C4-2B (cell line): ENCODE measurements around the gene RALA.

Source experiments
- H3K27ac ChIP-seq: fragments of 450-650 bp; 2 replicates; pipeline ENCODE4 v1.5.1; 2017
- ZFX ChIP-seq: fragments of 450-650 bp; IDR thresholded peaks from 2 replicates; pipeline ENCODE4 v1.6.1; 2017
- TF ChIP-seq, protein P1 (sequence below): fragments of 450-650 bp; conservative IDR thresholded peaks from 2 replicates; pipeline ENCODE4 v1.5.1; 2017; ENCODE audit warnings: mild to moderate bottlenecking

Gene RALA, protein sequence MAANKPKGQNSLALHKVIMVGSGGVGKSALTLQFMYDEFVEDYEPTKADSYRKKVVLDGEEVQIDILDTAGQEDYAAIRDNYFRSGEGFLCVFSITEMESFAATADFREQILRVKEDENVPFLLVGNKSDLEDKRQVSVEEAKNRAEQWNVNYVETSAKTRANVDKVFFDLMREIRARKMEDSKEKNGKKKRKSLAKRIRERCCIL

DNA sequence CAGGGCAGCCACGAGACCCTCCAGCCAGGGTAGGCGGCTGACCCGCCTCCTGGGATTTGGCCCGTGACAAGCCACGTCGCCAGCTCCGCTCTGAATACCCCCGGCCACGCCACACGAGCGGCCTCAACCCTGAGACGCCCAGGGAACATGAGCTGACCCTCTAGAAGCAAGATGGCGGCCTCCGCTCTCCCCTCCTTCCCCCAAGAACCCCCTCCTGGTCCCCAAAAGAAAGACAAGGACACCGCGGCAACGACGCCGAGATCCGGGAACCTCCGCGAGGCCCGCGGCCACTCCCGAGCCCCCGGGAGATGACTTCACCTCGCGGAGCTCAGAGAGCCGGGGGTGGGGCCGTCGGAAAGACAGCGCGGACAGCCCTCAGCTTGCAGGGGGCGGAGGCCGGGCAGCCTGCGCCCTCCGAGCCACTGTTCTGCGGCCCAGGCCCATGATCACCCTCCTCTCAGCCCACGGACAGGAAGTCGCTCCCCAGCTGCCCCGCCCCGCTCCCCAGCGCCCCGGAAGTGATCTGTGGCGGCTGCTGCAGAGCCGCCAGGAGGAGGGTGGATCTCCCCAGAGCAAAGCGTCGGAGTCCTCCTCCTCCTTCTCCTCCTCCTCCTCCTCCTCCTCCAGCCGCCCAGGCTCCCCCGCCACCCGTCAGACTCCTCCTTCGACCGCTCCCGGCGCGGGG, at the start of gene RALA:
RALA (plus strand) TSS at position 526 of the 685 bp plus-strand sequence. CDS start 63,096 bp downstream, outside the sequence.
- H3K27ac ChIP-seq = peak within 1 kb of the TSS; percentile 92
- peak; percentile 94 for TF ChIP-seq ZFX
- TF ChIP-seq, protein P1, sequence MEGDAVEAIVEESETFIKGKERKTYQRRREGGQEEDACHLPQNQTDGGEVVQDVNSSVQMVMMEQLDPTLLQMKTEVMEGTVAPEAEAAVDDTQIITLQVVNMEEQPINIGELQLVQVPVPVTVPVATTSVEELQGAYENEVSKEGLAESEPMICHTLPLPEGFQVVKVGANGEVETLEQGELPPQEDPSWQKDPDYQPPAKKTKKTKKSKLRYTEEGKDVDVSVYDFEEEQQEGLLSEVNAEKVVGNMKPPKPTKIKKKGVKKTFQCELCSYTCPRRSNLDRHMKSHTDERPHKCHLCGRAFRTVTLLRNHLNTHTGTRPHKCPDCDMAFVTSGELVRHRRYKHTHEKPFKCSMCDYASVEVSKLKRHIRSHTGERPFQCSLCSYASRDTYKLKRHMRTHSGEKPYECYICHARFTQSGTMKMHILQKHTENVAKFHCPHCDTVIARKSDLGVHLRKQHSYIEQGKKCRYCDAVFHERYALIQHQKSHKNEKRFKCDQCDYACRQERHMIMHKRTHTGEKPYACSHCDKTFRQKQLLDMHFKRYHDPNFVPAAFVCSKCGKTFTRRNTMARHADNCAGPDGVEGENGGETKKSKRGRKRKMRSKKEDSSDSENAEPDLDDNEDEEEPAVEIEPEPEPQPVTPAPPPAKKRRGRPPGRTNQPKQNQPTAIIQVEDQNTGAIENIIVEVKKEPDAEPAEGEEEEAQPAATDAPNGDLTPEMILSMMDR = no peak

DNA sequence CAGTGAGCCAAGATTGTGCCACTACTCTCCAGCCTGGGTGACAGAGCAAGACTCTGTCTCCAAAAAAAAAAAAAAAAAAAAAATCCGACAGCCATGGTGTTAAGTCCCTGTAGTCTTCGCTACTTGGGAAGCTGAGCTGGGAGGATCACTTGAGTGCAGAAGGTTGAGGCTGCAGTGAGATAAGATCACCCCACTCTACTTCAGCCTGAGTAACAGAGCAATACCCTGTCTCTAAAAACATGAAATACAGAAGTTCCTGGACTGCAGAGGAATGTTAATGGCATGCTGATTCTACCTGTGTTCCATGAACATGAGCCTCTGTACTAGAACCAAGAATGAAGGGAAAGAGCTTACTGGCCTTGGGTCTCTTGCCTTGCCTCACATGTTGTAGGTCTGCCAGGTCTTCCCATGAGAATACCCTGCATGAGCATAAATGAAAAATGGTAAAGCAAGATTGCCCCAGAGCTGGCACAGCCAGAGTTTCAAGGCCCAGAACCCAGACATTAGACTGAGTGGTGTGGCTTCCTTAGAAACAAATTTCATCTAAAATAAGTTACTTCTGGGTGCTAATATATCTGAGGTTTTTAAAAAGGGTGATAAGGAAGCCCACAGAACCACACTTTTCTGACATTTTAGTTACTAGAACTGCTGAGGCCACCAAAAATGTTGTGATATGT, 48.6 kb upstream of the RALA start:
- H3K27ac ChIP-seq = no peak overlapping the region
- no peak for TF ChIP-seq ZFX
- TF ChIP-seq, protein P1 = no peak

DNA sequence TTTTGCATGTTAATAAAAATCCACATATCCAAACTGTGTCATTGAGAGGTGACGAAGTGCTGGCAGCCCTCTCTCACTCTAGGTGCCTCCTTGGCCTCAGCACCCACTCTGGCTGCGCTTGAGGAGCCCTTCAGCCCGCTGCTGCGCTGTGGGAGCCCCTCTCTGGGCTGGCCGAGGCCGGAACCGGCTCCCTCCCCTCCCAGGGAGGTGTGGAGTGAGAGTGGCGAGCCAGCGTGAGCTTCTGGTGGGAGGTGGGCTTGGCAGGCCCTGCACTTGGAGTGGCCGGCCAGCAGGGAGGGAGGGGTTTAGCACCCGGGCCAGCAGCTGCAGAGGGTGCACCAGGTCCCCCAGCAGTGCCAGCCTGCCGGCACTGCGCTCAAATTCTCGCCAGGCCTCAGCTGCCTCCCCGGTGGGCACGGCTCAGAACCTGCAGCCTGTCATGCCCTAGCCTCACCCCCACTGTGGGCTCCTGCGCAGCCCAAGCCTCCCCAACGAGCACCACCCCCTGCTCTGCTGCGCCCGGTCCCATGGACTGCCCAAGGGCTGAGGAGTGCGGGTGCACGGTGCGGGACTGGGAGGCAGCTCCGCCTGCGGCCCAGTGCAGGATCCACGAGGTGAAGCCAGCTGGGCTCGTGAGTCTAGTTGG, 46.0 kb upstream of the RALA start:
- no peak overlapping the region for H3K27ac ChIP-seq
- no peak for TF ChIP-seq ZFX
- TF ChIP-seq, protein P1 = no peak

DNA sequence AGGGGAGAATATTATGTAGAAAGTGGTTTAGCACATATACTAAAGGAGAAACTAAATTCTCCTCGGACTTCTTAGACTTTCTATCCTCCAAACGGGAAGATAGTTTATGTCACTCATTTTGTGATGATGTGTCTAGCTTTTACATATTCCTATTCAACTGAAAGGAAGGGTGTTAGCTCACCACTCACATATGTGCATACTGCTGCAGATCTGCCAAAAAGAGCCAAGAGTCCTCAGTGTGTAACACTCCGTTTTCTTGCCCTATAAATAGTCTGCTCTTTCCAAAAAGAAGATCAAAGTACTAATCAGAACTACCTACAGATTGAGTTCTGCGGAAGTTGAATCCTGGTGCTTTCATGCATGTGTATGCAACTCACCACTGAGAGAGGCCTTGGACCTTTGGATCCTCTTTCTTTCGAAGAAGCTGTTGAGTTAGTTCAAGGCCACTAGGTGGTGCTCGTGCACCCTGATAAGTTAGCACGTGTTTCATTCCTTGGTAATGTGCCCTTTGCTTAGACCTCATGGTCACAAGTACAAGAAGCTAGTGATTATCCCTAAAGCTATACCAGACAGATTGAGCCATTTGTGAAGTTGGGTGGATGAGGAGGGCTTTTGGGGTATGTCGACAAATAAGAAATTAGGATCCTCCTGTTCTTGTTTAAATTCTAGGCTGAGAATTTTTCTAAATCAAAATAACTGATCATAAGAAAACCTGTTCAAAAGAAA, 43.1 kb upstream of the RALA start:
- no peak overlapping the region for H3K27ac ChIP-seq
- no peak for TF ChIP-seq ZFX
- TF ChIP-seq, protein P1 = peak; percentile 82

DNA sequence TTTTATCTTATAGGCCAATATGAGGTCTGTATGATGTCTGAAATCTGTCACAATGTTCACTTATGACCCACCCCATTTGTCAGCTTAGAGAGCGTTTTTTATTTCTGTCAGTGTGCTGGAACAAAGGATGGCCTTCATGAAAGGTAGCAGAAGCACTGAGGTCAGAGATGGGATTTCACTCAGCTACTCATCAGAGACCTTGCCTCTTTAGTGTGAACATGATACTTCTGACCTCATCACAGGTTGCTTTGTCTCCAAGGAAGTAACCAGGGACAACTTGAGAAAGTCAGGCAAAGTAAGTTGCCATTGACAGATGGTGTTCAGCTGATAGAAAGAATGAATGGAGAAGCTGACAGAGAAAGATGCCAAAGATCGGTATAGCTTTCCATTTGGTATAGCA, 40.8 kb upstream of the RALA start:
- TF ChIP-seq, protein P1 = no peak
- no peak for TF ChIP-seq ZFX
- H3K27ac ChIP-seq = no peak overlapping the region

DNA sequence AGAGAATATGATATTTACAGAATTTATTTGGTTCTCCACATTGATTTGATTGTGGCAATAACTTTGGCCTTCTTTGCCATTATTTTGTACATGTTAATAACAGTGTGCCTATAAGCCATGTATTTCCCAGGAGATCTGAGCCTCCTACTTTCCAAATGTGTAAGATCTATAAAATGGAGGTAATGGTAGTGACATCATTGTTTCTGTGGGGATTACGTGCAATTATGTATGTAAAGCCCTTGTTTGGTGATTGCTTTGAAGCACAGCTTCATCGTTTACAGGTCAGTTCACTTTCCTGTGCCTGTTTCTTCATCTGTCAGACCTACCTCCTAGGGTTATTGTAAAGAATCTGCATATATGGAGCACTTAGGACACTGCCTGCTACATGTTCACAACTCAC, 39.8 kb upstream of the RALA start:
- H3K27ac ChIP-seq = no peak overlapping the region
- no peak for TF ChIP-seq ZFX

DNA sequence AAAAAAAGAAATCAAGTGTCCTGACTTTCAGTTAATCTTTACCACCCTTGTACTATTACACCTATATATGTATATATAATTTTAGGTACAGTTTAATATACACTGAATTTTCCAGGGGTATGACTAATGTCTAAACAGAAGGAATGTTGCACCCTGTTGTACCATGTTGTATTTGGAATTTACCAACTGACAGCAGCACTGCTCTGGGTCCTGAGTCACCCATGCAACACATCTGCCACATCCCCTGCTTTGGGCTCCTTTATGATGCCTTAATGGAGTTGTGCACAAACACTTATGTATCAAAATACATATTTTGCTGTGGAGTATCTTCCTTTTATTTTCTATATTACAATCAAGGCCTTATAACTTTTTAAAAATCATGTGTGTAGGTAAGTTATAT, 36.0 kb upstream of the RALA start:
- TF ChIP-seq, protein P1 = no peak
- TF ChIP-seq ZFX = no peak
- H3K27ac ChIP-seq = no peak overlapping the region
